Measurements from ENCODE around the gene IGSF8. TPM values are rescaled to one million over a fixed set of nuclear protein-coding genes. Genes with fewer than 3 reads are reported as not detected.

The IGSF8 gene
- total RNA-seq, 1 experiment from 2014 or later: 101 TPM

DNA sequence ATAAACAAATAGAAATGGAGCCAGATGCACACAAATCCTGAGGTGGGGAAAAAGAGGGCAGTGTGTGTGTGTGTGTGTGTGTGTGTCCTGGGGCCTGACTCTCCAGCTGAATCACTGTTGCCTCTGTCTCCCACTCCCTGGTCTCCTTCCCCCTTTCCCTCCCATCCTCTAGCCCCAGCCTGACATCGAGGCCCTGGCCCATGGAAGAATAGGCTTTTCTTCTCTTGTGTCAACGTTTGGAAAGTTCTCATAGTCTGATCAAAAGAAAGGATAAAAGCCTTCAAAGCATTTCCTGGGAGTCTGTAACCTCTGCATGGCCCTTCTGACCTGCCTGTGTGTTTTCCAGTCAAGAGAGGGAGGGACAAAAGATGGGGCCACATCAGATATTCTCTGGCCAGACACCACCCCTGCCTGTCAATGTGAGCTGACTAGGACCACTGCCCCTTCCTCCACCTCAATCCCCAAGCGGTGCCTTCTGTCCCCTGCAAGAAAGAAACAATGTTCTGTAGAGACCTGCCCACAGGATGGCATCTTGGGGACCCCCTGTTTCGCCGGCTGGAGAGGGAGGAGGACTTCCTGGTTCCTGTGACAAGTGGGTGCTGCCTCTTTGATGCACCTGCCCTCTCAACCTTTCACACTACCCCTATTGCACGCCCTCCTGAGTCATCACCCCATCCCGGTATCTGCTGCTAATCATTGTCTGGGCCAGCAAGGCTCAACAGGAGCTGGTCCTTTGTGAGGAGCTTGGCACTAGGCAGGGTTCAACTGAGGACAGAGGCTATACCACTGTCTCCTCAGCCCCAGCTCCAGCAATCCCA, 44.7 kb downstream of the IGSF8 start:
- POLR2A ChIA-PET: no interaction called here
- no peak for ATAC-seq
- peaks cover 7% of the 10 kb centered on the region for H3K4me1 Mint-ChIP-seq

DNA sequence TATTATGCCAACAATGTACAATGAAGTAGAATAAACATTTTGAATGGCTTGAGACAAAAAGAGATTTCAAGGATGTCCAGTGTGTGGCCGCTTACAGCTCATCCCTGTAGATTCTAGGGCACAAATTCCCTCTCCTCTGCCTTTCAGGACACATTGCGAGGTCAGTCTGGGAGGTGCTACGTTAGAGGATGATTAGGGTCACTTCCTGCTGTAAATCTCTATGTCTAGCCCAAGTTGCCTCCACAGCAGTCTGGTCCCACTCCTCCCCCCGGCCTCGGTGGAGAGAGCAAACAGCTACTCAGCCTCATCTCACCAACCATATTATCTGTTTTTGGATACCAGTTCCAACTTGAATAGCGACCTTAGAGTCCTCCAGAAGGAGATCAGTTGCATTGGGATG, 45.5 kb downstream of the IGSF8 start:
- no peak for ATAC-seq
- H3K27me3 Mint-ChIP-seq (ENCODE audit: low read depth): peaks cover 18% of the 10 kb centered on the region

More for the DNA sequence above, 44.7 kb downstream of the IGSF8 start:
- TF ChIP-seq EMX1 (CRISPR knock-in tag; IDR thresholded peaks at IDR 0.05) (no peak), ZNF317 (CRISPR knock-in tag; IDR thresholded peaks at IDR 0.05; ENCODE audit: borderline replicate concordance, low read depth) (no peak), NR1H2 (CRISPR knock-in tag; IDR thresholded peaks at IDR 0.05) (no peak)
- TF ChIP-seq, protein P1, sequence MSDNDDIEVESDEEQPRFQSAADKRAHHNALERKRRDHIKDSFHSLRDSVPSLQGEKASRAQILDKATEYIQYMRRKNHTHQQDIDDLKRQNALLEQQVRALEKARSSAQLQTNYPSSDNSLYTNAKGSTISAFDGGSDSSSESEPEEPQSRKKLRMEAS (CRISPR knock-in tag; IDR thresholded peaks at IDR 0.05): no peak
- TF ChIP-seq, protein P2, sequence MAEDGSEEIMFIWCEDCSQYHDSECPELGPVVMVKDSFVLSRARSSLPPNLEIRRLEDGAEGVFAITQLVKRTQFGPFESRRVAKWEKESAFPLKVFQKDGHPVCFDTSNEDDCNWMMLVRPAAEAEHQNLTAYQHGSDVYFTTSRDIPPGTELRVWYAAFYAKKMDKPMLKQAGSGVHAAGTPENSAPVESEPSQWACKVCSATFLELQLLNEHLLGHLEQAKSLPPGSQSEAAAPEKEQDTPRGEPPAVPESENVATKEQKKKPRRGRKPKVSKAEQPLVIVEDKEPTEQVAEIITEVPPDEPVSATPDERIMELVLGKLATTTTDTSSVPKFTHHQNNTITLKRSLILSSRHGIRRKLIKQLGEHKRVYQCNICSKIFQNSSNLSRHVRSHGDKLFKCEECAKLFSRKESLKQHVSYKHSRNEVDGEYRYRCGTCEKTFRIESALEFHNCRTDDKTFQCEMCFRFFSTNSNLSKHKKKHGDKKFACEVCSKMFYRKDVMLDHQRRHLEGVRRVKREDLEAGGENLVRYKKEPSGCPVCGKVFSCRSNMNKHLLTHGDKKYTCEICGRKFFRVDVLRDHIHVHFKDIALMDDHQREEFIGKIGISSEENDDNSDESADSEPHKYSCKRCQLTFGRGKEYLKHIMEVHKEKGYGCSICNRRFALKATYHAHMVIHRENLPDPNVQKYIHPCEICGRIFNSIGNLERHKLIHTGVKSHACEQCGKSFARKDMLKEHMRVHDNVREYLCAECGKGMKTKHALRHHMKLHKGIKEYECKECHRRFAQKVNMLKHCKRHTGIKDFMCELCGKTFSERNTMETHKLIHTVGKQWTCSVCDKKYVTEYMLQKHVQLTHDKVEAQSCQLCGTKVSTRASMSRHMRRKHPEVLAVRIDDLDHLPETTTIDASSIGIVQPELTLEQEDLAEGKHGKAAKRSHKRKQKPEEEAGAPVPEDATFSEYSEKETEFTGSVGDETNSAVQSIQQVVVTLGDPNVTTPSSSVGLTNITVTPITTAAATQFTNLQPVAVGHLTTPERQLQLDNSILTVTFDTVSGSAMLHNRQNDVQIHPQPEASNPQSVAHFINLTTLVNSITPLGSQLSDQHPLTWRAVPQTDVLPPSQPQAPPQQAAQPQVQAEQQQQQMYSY (CRISPR knock-in tag; IDR thresholded peaks at IDR 0.05): no peak
- TF ChIP-seq, protein P3, sequence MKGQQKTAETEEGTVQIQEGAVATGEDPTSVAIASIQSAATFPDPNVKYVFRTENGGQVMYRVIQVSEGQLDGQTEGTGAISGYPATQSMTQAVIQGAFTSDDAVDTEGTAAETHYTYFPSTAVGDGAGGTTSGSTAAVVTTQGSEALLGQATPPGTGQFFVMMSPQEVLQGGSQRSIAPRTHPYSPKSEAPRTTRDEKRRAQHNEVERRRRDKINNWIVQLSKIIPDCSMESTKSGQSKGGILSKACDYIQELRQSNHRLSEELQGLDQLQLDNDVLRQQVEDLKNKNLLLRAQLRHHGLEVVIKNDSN (CRISPR knock-in tag; IDR thresholded peaks at IDR 0.05): no peak
- no peak overlapping the region for H3K4me3 Mint-ChIP-seq
- H3K27me3 Mint-ChIP-seq (ENCODE audit: low read depth): peaks cover 18% of the 10 kb centered on the region
- no peaks in the 10 kb centered on the region for H3K9me3 Mint-ChIP-seq
- H3K27ac Mint-ChIP-seq: no peak overlapping the region
- H3K36me3 Mint-ChIP-seq: no peaks in the 10 kb centered on the region
- CTCF ChIA-PET: interaction anchor here (6.5 to 31.0 kb wide), 2 partner anchors 7 to 21 kb away, joined by 73 to 978 read pairs; partner anchors contain the start of genes KCNJ10 and KCNJ9
- DNase-seq (ENCODE audit: low spot score): no peak

DNA sequence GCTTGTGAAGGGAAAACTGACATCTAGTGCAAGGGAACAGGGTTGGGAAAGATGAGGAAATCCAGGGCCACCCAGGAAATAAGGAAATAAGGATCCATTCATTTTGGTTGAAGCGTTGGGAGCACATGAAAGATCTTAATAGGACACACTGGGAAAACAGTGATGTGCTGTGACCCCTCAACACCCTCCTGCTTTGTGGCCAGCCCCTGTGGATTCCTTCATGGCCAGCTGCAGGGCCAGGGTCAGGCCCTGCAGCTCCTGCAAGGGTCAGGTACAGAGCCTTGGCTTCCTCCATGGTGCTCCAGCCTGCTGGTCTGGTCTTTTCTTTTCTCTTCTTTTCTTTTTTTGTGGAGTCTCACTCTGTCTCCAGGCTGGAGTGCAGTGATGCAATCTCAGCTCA, 47.8 kb downstream of the IGSF8 start:
- H3K4me3 Mint-ChIP-seq: no peak overlapping the region
- H3K4me1 Mint-ChIP-seq: peaks cover 30% of the 10 kb centered on the region
- no peaks in the 10 kb centered on the region for H3K9me3 Mint-ChIP-seq
- DNase-seq (ENCODE audit: low spot score) (no peak), ATAC-seq (no peak)
- no peak overlapping the region for H3K27ac Mint-ChIP-seq
- H3K27me3 Mint-ChIP-seq (ENCODE audit: low read depth): peaks cover 18% of the 10 kb centered on the region
- ChIA-PET POLR2A (no interaction called here), CTCF (interaction anchor here (0.6 to 31.0 kb wide), 2 partner anchors 8 to 25 kb away, joined by 3 to 978 read pairs; partner anchors contain the start of genes KCNJ10 and KCNJ9)
- H3K36me3 Mint-ChIP-seq: no peaks in the 10 kb centered on the region
- no peak for TF ChIP-seq ZNF317 (CRISPR knock-in tag; IDR thresholded peaks at IDR 0.05; ENCODE audit: borderline replicate concordance, low read depth)
- no peak for TF ChIP-seq ESRRA (CRISPR knock-in tag; IDR thresholded peaks at IDR 0.05; ENCODE audit: borderline replicate concordance)
- TF ChIP-seq, protein P3 (CRISPR knock-in tag; IDR thresholded peaks at IDR 0.05): no peak
- TF ChIP-seq NFYB (CRISPR knock-in tag; conservative IDR thresholded peaks at IDR 0.05; ENCODE audit: low read depth): no peak
- no peak for TF ChIP-seq JAZF1 (CRISPR knock-in tag; IDR thresholded peaks at IDR 0.05)
- no peak for TF ChIP-seq ELF4 (CRISPR knock-in tag; IDR thresholded peaks at IDR 0.05; ENCODE audit: low read depth)
- no peak for TF ChIP-seq SOX15 (CRISPR knock-in tag; IDR thresholded peaks at IDR 0.05)
- TF ChIP-seq, protein P4, sequence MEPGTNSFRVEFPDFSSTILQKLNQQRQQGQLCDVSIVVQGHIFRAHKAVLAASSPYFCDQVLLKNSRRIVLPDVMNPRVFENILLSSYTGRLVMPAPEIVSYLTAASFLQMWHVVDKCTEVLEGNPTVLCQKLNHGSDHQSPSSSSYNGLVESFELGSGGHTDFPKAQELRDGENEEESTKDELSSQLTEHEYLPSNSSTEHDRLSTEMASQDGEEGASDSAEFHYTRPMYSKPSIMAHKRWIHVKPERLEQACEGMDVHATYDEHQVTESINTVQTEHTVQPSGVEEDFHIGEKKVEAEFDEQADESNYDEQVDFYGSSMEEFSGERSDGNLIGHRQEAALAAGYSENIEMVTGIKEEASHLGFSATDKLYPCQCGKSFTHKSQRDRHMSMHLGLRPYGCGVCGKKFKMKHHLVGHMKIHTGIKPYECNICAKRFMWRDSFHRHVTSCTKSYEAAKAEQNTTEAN (CRISPR knock-in tag; IDR thresholded peaks at IDR 0.05): no peak
- no peak for TF ChIP-seq MXD4 (CRISPR knock-in tag; IDR thresholded peaks at IDR 0.05; ENCODE audit: borderline replicate concordance)
- TF ChIP-seq IRF2 (CRISPR knock-in tag; IDR thresholded peaks at IDR 0.05; ENCODE audit: borderline replicate concordance, low read depth): no peak

More for the DNA sequence above, 45.5 kb downstream of the IGSF8 start:
- Mint-ChIP-seq H3K9me3 (no peaks in the 10 kb centered on the region), H3K4me3 (no peak overlapping the region), H3K27ac (no peak overlapping the region), H3K36me3 (no peaks in the 10 kb centered on the region), H3K4me1 (peaks cover 15% of the 10 kb centered on the region)
- ChIA-PET CTCF (interaction anchor here (0.7 to 31.0 kb wide), 2 partner anchors 10 to 22 kb away, joined by 3 to 978 read pairs; partner anchors contain the start of genes KCNJ10 and KCNJ9), POLR2A (no interaction called here)
- TF ChIP-seq, protein P5, sequence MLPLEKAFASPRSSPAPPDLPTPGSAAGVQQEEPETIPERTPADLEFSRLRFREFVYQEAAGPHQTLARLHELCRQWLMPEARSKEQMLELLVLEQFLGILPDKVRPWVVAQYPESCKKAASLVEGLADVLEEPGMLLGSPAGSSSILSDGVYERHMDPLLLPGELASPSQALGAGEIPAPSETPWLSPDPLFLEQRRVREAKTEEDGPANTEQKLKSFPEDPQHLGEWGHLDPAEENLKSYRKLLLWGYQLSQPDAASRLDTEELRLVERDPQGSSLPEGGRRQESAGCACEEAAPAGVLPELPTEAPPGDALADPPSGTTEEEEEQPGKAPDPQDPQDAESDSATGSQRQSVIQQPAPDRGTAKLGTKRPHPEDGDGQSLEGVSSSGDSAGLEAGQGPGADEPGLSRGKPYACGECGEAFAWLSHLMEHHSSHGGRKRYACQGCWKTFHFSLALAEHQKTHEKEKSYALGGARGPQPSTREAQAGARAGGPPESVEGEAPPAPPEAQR (CRISPR knock-in tag; IDR thresholded peaks at IDR 0.05): no peak
- TF ChIP-seq RELA (CRISPR knock-in tag; IDR thresholded peaks at IDR 0.05; ENCODE audit: borderline replicate concordance): no peak
- no peak for TF ChIP-seq GABPB1 (CRISPR knock-in tag; IDR thresholded peaks at IDR 0.05)
- TF ChIP-seq GRHL2 (CRISPR knock-in tag; IDR thresholded peaks at IDR 0.05; ENCODE audit: insufficient replicate concordance, severe bottlenecking): no peak
- TF ChIP-seq, protein P6, sequence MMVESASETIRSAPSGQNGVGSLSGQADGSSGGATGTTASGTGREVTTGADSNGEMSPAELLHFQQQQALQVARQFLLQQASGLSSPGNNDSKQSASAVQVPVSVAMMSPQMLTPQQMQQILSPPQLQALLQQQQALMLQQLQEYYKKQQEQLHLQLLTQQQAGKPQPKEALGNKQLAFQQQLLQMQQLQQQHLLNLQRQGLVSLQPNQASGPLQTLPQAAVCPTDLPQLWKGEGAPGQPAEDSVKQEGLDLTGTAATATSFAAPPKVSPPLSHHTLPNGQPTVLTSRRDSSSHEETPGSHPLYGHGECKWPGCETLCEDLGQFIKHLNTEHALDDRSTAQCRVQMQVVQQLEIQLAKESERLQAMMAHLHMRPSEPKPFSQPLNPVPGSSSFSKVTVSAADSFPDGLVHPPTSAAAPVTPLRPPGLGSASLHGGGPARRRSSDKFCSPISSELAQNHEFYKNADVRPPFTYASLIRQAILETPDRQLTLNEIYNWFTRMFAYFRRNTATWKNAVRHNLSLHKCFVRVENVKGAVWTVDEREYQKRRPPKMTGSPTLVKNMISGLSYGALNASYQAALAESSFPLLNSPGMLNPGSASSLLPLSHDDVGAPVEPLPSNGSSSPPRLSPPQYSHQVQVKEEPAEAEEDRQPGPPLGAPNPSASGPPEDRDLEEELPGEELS (CRISPR knock-in tag; IDR thresholded peaks at IDR 0.05): no peak
- DNase-seq (ENCODE audit: low spot score): no peak

All from WTC11 (cell line).